Breast epithelium (tissue), 3 donors: ENCODE measurements around the gene AKAP8L.

ENCODE experiments used
- POLR2A ChIP-seq: fragments of 450-650 bp; IDR thresholded peaks from one replicate; pipeline ENCODE4 v1.6.1; 2016; ENCODE audit warnings: antibody characterized with exemption, mild to moderate bottlenecking, moderate library complexity
- POLR2AphosphoS5 ChIP-seq, 3 donors: sonication (generic); formaldehyde crosslinking; IDR thresholded peaks; one replicate each; pipeline ENCODE4 v1.6.1; 2017; ENCODE audit warnings: antibody characterized with exemption in 3 of 3
- TF ChIP-seq, protein P1 (sequence below), 3 donors: fragments of 450-650 bp; IDR thresholded peaks; one replicate each; pipeline ENCODE4 v1.5.1; 2016 to 2017; ENCODE audit warnings: antibody characterized with exemption in 3 of 3, mild to moderate bottlenecking in 3 of 3, moderate library complexity in 3 of 3

DNA sequence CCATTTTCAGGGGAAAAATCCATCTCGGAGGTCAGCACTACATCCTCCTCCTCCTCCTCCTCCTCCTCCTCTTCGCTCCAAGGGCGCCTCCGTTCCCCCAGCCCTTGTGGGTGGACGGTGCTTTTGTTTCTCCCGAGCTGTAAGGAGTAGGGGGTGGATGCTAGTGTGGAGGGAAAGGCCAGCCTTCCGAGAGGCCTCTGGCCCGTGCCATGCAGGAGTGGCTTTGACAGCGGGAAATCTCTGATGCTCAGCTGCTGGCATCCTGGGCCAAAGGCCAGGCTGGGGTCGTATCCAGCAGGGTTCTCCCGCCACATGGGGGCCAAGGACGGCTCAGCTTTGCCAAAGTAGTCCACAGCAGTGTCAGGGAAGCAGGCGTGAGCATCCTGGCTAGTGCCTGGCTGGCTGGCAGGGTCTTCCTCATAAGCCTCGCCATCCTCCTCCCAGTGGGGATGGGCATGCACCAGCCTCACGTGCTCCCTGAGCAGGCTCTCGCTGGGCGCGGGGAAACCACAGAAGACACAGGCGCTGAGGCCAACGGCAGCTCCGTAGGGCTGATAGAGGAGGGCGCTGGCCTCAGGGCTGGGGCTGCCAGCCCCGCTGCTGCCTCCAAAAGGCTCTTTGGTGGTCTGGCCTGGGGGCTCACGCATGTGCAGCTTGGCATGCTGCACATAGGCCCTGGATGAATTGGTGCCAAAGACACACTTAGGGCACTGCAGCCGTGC, 20.5 kb upstream of the AKAP8L start:
- TF ChIP-seq, protein P1, sequence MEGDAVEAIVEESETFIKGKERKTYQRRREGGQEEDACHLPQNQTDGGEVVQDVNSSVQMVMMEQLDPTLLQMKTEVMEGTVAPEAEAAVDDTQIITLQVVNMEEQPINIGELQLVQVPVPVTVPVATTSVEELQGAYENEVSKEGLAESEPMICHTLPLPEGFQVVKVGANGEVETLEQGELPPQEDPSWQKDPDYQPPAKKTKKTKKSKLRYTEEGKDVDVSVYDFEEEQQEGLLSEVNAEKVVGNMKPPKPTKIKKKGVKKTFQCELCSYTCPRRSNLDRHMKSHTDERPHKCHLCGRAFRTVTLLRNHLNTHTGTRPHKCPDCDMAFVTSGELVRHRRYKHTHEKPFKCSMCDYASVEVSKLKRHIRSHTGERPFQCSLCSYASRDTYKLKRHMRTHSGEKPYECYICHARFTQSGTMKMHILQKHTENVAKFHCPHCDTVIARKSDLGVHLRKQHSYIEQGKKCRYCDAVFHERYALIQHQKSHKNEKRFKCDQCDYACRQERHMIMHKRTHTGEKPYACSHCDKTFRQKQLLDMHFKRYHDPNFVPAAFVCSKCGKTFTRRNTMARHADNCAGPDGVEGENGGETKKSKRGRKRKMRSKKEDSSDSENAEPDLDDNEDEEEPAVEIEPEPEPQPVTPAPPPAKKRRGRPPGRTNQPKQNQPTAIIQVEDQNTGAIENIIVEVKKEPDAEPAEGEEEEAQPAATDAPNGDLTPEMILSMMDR (IDR thresholded peaks at IDR 0.05), result no peak
- TF ChIP-seq POLR2A (no peak), POLR2AphosphoS5 (IDR thresholded peaks at IDR 0.05) (no peak)
